ENCODE measurements around the gene TCF3.
"Not testable (repeated sequence)": the region's sequence is repeated elsewhere in the genome, so short reads cannot be mapped to it uniquely, and the experiment has no call there.

The TCF3 gene

DNA sequence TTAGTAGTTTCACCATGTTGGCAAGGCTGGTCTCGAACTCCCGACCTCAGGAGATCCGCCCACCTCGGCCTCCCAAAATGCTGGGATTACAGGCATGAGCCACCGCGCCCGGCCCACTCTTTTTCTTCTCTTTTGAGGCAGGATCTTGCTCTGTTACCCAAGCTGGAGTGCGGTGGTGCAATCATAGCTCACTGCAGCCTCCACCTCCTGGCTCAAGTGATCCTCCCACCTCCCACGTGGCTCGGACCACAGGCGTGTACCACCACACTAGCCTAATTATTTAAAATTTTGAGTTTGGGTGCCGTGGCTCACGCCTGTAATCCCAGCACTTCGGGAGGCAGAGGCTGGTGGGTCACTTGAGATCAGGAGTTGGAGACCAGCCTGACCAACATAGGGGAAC, 18.3 kb upstream of the TCF3 start:
- not testable (repeated sequence) for H4K5ac ChIP-seq (ENCODE audit: low read length); H3K4ac ChIP-seq (ENCODE audit: low read depth, low read length); H3K18ac ChIP-seq (ENCODE audit: low read length); H2BK120ac ChIP-seq (ENCODE audit: low read depth, low read length); H3K4me2 ChIP-seq (ENCODE audit: low read length); H3K23ac ChIP-seq (ENCODE audit: low read length); H3K4me1 ChIP-seq (ENCODE audit: control insufficient read depth, low read depth, low read length); H2AK5ac ChIP-seq (ENCODE audit: low read length); DNase-seq; H3K9ac ChIP-seq (ENCODE audit: low read length); H3K4me3 ChIP-seq (ENCODE audit: low read length); H3K56ac ChIP-seq (ENCODE audit: low read length); H3K36me3 ChIP-seq (ENCODE audit: control insufficient read depth, insufficient read depth, low read length); H4K8ac ChIP-seq (ENCODE audit: low read depth, low read length); H2BK5ac ChIP-seq (ENCODE audit: low read length); H3K27ac ChIP-seq (ENCODE audit: low read depth, low read length); H3K79me1 ChIP-seq (ENCODE audit: low read length); H3K79me2 ChIP-seq (ENCODE audit: control insufficient read depth, insufficient read depth, low read length); H2BK15ac ChIP-seq (replicated peaks; ENCODE audit: low read depth)
- no CpG with 5 or more reads among the region's 14 CpGs for WGBS (ENCODE audit: extremely low coverage, insufficient coverage, low lambda C conversion rate)
- H3K27me3 ChIP-seq (ENCODE audit: insufficient read depth, low read length, poor library complexity), result peaks cover 27% of the 10 kb centered on the region

GRCh38 chr19:1668486-1669270, 16.3 kb upstream of the TCF3 start:
- Histone ChIP-seq H4K8ac (ENCODE audit: low read depth, low read length) (no peak overlapping the region), H2AK5ac (ENCODE audit: low read length) (no peak overlapping the region), H3K4ac (ENCODE audit: low read depth, low read length) (no peak overlapping the region), H3K56ac (ENCODE audit: low read length) (peak overlapping the region; percentile 56), H3K4me1 (ENCODE audit: control insufficient read depth, low read depth, low read length) (no peaks in the 10 kb centered on the region), H3K23ac (ENCODE audit: low read length) (no peak overlapping the region), H4K5ac (ENCODE audit: low read length) (no peak overlapping the region), H3K27me3 (ENCODE audit: insufficient read depth, low read length, poor library complexity) (peaks cover 19% of the 10 kb centered on the region), H3K4me3 (ENCODE audit: low read length) (no peak overlapping the region), H2BK120ac (ENCODE audit: low read depth, low read length) (no peak overlapping the region), H3K79me1 (ENCODE audit: low read length) (no peaks in the 10 kb centered on the region), H3K18ac (ENCODE audit: low read length) (no peak overlapping the region), H3K27ac (ENCODE audit: low read depth, low read length) (no peak overlapping the region), H3K36me3 (ENCODE audit: control insufficient read depth, insufficient read depth, low read length) (no peaks in the 10 kb centered on the region), H2BK15ac (replicated peaks; ENCODE audit: low read depth) (no peak overlapping the region), H2BK5ac (ENCODE audit: low read length) (no peak overlapping the region), H3K9ac (ENCODE audit: low read length) (peak overlapping the region; percentile 7), H3K4me2 (ENCODE audit: low read length) (peak overlapping the region; percentile 9), H3K79me2 (ENCODE audit: control insufficient read depth, insufficient read depth, low read length) (no peaks in the 10 kb centered on the region)
- WGBS (ENCODE audit: extremely low coverage, insufficient coverage, low lambda C conversion rate), result no CpG with 5 or more reads among the region's 21 CpGs
- DNase-seq, result no peak

GRCh38 chr19:1668048-1668485, 15.7 kb upstream of the TCF3 start:
- peaks cover 18% of the 10 kb centered on the region for H3K27me3 ChIP-seq (ENCODE audit: insufficient read depth, low read length, poor library complexity)

GRCh38 chr19:1665565-1666047, 13.2 kb upstream of the TCF3 start:
- no peak for DNase-seq

More at GRCh38 chr19:1668048-1668485, 15.7 kb upstream of the TCF3 start:
- Histone ChIP-seq H3K4me3 (ENCODE audit: low read length) (no peak overlapping the region), H4K8ac (ENCODE audit: low read depth, low read length) (no peak overlapping the region), H3K79me2 (ENCODE audit: control insufficient read depth, insufficient read depth, low read length) (no peaks in the 10 kb centered on the region), H2BK120ac (ENCODE audit: low read depth, low read length) (no peak overlapping the region), H4K5ac (ENCODE audit: low read length) (no peak overlapping the region), H2BK15ac (replicated peaks; ENCODE audit: low read depth) (no peak overlapping the region), H3K27ac (ENCODE audit: low read depth, low read length) (no peak overlapping the region), H3K56ac (ENCODE audit: low read length) (peak overlapping the region; percentile 56), H2BK5ac (ENCODE audit: low read length) (no peak overlapping the region), H2AK5ac (ENCODE audit: low read length) (no peak overlapping the region), H3K18ac (ENCODE audit: low read length) (no peak overlapping the region), H3K4me2 (ENCODE audit: low read length) (no peak overlapping the region), H3K23ac (ENCODE audit: low read length) (no peak overlapping the region), H3K4me1 (ENCODE audit: control insufficient read depth, low read depth, low read length) (no peaks in the 10 kb centered on the region), H3K36me3 (ENCODE audit: control insufficient read depth, insufficient read depth, low read length) (no peaks in the 10 kb centered on the region), H3K79me1 (ENCODE audit: low read length) (no peaks in the 10 kb centered on the region), H3K4ac (ENCODE audit: low read depth, low read length) (no peak overlapping the region), H3K9ac (ENCODE audit: low read length) (no peak overlapping the region)
- no CpG with 5 or more reads among the region's 2 CpGs for WGBS (ENCODE audit: extremely low coverage, insufficient coverage, low lambda C conversion rate)
- no peak for DNase-seq

DNA sequence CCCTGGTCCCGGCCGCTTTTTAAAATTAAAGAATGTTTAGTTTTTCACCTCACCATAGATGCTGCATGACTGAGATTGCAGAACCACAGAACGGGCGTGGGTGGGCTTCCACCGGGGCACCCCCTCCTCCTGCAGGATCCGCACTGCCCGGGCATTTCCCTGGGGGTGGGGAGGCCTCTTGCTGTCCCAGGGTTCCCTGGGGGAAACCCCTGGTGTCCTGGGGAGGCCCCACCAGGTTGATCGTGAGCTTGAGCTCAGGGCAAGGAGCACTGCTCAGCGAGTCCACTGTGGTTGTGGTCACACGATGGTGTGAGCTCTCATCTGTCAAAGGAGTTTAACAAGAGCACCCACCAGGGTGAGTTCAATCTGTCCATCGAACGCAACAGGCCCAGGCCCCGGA, 11.4 kb upstream of the TCF3 start:
- H4K8ac ChIP-seq (ENCODE audit: low read depth, low read length), result no peak overlapping the region
- H2BK15ac ChIP-seq (replicated peaks; ENCODE audit: low read depth), result no peak overlapping the region
- peaks cover 7% of the 10 kb centered on the region for H3K27me3 ChIP-seq (ENCODE audit: insufficient read depth, low read length, poor library complexity)
- no peak overlapping the region for H3K9ac ChIP-seq (ENCODE audit: low read length)
- no peaks in the 10 kb centered on the region for H3K79me1 ChIP-seq (ENCODE audit: low read length)
- H3K79me2 ChIP-seq (ENCODE audit: control insufficient read depth, insufficient read depth, low read length), result no peaks in the 10 kb centered on the region
- no peak overlapping the region for H3K18ac ChIP-seq (ENCODE audit: low read length)
- no peak overlapping the region for H3K56ac ChIP-seq (ENCODE audit: low read length)
- WGBS (ENCODE audit: extremely low coverage, insufficient coverage, low lambda C conversion rate), result no CpG with 5 or more reads among the region's 13 CpGs
- no peak overlapping the region for H3K4ac ChIP-seq (ENCODE audit: low read depth, low read length)
- H2BK120ac ChIP-seq (ENCODE audit: low read depth, low read length), result no peak overlapping the region
- no peaks in the 10 kb centered on the region for H3K36me3 ChIP-seq (ENCODE audit: control insufficient read depth, insufficient read depth, low read length)
- no peaks in the 10 kb centered on the region for H3K4me1 ChIP-seq (ENCODE audit: control insufficient read depth, low read depth, low read length)
- no peak overlapping the region for H3K4me3 ChIP-seq (ENCODE audit: low read length)
- no peak overlapping the region for H3K4me2 ChIP-seq (ENCODE audit: low read length)
- H4K5ac ChIP-seq (ENCODE audit: low read length), result no peak overlapping the region
- DNase-seq, result no peak
- H3K23ac ChIP-seq (ENCODE audit: low read length), result no peak overlapping the region
- no peak overlapping the region for H2BK5ac ChIP-seq (ENCODE audit: low read length)
- H3K27ac ChIP-seq (ENCODE audit: low read depth, low read length), result no peak overlapping the region
- H2AK5ac ChIP-seq (ENCODE audit: low read length), result no peak overlapping the region

More at GRCh38 chr19:1665565-1666047, 13.2 kb upstream of the TCF3 start:
- H3K9ac ChIP-seq (ENCODE audit: low read length), result no peak overlapping the region
- no peak overlapping the region for H3K56ac ChIP-seq (ENCODE audit: low read length)
- no peaks in the 10 kb centered on the region for H3K79me2 ChIP-seq (ENCODE audit: control insufficient read depth, insufficient read depth, low read length)
- H2BK15ac ChIP-seq (replicated peaks; ENCODE audit: low read depth), result no peak overlapping the region
- no peak overlapping the region for H4K8ac ChIP-seq (ENCODE audit: low read depth, low read length)
- H3K4me1 ChIP-seq (ENCODE audit: control insufficient read depth, low read depth, low read length), result no peaks in the 10 kb centered on the region
- H3K4me2 ChIP-seq (ENCODE audit: low read length), result no peak overlapping the region
- no peaks in the 10 kb centered on the region for H3K36me3 ChIP-seq (ENCODE audit: control insufficient read depth, insufficient read depth, low read length)
- H3K79me1 ChIP-seq (ENCODE audit: low read length), result no peaks in the 10 kb centered on the region
- no CpG with 5 or more reads among the region's 12 CpGs for WGBS (ENCODE audit: extremely low coverage, insufficient coverage, low lambda C conversion rate)
- no peak overlapping the region for H2AK5ac ChIP-seq (ENCODE audit: low read length)
- H4K5ac ChIP-seq (ENCODE audit: low read length), result no peak overlapping the region
- H2BK5ac ChIP-seq (ENCODE audit: low read length), result no peak overlapping the region
- H3K4me3 ChIP-seq (ENCODE audit: low read length), result no peak overlapping the region
- no peak overlapping the region for H3K27ac ChIP-seq (ENCODE audit: low read depth, low read length)
- no peak overlapping the region for H2BK120ac ChIP-seq (ENCODE audit: low read depth, low read length)
- no peak overlapping the region for H3K4ac ChIP-seq (ENCODE audit: low read depth, low read length)
- no peak overlapping the region for H3K18ac ChIP-seq (ENCODE audit: low read length)
- no peak overlapping the region for H3K23ac ChIP-seq (ENCODE audit: low read length)
- peaks cover 12% of the 10 kb centered on the region for H3K27me3 ChIP-seq (ENCODE audit: insufficient read depth, low read length, poor library complexity)
